NT2/D1 (cell line): ENCODE measurements around the gene TTLL12.

Experiments
- SUZ12 ChIP-seq: IDR thresholded peaks from 2 replicates; pipeline ENCODE4 v1.6.1; 2011; ENCODE audit not compliant: insufficient read length, insufficient read depth; ENCODE audit errors: extremely low read depth
- YY1 ChIP-seq: IDR thresholded peaks from 2 replicates; pipeline ENCODE4 v1.6.1; 2011; ENCODE audit not compliant: insufficient read length, insufficient read depth
- ZNF274 ChIP-seq: IDR thresholded peaks from 2 replicates; pipeline ENCODE4 v1.6.1; 2011; ENCODE audit warnings: mild to moderate bottlenecking, low read depth, low read length

DNA sequence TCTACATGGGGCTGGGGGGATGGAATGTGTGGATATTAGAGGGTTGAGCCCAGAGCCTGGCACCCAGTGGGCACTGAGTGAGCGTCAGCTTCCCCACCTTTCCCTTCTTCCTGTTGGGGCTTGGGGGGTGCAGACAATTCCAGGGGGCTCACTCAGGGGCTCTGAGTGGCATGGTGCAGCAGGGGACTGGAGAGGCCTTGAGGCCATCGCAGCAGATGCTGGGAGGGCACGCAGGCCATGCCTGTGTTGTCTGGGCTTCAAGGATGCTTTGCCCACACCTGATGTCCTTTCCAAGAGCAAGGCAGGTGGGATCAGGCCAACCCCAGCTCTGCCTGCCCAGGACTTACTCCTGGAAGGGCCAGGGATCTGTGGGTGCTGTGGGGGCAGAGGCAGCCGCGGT is 11.2 kb upstream of the TTLL12 start:
- TF ChIP-seq SUZ12 (no peak), ZNF274 (no peak), YY1 (no peak)
